Measurements from ENCODE around the gene SLC49A3. TPM values are rescaled to one million over a fixed set of nuclear protein-coding genes. Genes with fewer than 3 reads are reported as not detected.

SLC49A3 gene
- total and polyA plus RNA-seq, 2 experiments from 2014 or later, result 1.3 to 3.7 TPM

- Histone ChIP-seq H3K36me3 (ENCODE audit: insufficient read depth) (0 out of 2 replicates have a peak, but pooled peaks cover 3% of the 10 kb centered on the region), H3K27ac (ENCODE audit: low read depth) (no peak overlapping the region), H3K4me2 (no peak overlapping the region), H3F3A (replicated peaks; ENCODE audit: low read depth) (no peaks in the 10 kb centered on the region), H2AFZ (no peak overlapping the region), H3K4me1 (ENCODE audit: insufficient read depth) (no peaks in the 10 kb centered on the region), H3K9me2 (ENCODE audit: insufficient read depth) (no peaks in the 10 kb centered on the region), H3K4me3 (no peak overlapping the region), H3K27me3 (ENCODE audit: insufficient read depth) (no peaks in the 10 kb centered on the region), H3K79me2 (replicated peaks; ENCODE audit: insufficient read depth) (peaks cover 67% of the 10 kb centered on the region), H4K20me1 (replicated peaks; ENCODE audit: insufficient read depth) (peaks cover 33% of the 10 kb centered on the region)
- no peaks in the 10 kb centered on the region for H3K9me3 Mint-ChIP-seq
- H3K27me3 Mint-ChIP-seq (ENCODE audit: insufficient read depth, low read depth, poor library complexity), result peaks cover 4% of the 10 kb centered on the region
- no peak overlapping the region for H3K4me3 Mint-ChIP-seq
- no peak for DNase-seq (ENCODE audit: low spot score)
- ATAC-seq, result peak; percentile 48
- H3K27ac Mint-ChIP-seq, result no peak overlapping the region
- H3K4me1 Mint-ChIP-seq, result peaks cover 4% of the 10 kb centered on the region; the same call in 2 of the 3 replicates
- H3K36me3 Mint-ChIP-seq (ENCODE audit: low read depth), result peaks cover 35% of the 10 kb centered on the region
- TF ChIP-seq NANOG (IDR thresholded peaks at IDR 0.05; ENCODE audit: borderline replicate concordance), result no peak
- no peak for TF ChIP-seq POLR2AphosphoS5 (IDR thresholded peaks at IDR 0.05; ENCODE audit: low read depth)
- TF ChIP-seq JUNB (IDR thresholded peaks at IDR 0.05; ENCODE audit: unreplicated experiment), result no peak
- TF ChIP-seq, protein P1, sequence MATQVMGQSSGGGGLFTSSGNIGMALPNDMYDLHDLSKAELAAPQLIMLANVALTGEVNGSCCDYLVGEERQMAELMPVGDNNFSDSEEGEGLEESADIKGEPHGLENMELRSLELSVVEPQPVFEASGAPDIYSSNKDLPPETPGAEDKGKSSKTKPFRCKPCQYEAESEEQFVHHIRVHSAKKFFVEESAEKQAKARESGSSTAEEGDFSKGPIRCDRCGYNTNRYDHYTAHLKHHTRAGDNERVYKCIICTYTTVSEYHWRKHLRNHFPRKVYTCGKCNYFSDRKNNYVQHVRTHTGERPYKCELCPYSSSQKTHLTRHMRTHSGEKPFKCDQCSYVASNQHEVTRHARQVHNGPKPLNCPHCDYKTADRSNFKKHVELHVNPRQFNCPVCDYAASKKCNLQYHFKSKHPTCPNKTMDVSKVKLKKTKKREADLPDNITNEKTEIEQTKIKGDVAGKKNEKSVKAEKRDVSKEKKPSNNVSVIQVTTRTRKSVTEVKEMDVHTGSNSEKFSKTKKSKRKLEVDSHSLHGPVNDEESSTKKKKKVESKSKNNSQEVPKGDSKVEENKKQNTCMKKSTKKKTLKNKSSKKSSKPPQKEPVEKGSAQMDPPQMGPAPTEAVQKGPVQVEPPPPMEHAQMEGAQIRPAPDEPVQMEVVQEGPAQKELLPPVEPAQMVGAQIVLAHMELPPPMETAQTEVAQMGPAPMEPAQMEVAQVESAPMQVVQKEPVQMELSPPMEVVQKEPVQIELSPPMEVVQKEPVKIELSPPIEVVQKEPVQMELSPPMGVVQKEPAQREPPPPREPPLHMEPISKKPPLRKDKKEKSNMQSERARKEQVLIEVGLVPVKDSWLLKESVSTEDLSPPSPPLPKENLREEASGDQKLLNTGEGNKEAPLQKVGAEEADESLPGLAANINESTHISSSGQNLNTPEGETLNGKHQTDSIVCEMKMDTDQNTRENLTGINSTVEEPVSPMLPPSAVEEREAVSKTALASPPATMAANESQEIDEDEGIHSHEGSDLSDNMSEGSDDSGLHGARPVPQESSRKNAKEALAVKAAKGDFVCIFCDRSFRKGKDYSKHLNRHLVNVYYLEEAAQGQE (IDR thresholded peaks at IDR 0.05; ENCODE audit: unreplicated experiment), result no peak
- no peak for TF ChIP-seq EZH2 (IDR thresholded peaks at IDR 0.05; ENCODE audit: low read depth, unreplicated experiment)
- TF ChIP-seq, protein P2, sequence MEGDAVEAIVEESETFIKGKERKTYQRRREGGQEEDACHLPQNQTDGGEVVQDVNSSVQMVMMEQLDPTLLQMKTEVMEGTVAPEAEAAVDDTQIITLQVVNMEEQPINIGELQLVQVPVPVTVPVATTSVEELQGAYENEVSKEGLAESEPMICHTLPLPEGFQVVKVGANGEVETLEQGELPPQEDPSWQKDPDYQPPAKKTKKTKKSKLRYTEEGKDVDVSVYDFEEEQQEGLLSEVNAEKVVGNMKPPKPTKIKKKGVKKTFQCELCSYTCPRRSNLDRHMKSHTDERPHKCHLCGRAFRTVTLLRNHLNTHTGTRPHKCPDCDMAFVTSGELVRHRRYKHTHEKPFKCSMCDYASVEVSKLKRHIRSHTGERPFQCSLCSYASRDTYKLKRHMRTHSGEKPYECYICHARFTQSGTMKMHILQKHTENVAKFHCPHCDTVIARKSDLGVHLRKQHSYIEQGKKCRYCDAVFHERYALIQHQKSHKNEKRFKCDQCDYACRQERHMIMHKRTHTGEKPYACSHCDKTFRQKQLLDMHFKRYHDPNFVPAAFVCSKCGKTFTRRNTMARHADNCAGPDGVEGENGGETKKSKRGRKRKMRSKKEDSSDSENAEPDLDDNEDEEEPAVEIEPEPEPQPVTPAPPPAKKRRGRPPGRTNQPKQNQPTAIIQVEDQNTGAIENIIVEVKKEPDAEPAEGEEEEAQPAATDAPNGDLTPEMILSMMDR (conservative IDR thresholded peaks at IDR 0.05; ENCODE audit: low read depth in 2 of 2), result no peak
- TF ChIP-seq EZH2phosphoT487 (IDR thresholded peaks at IDR 0.05; ENCODE audit: unreplicated experiment), result no peak
- no peak for TF ChIP-seq ZNF114 (CRISPR knock-in tag; IDR thresholded peaks at IDR 0.05)
- no peak for TF ChIP-seq ZNF331 (CRISPR knock-in tag; IDR thresholded peaks at IDR 0.05; ENCODE audit: low read depth)
- TF ChIP-seq CREB1 (CRISPR knock-in tag; IDR thresholded peaks at IDR 0.05; ENCODE audit: low read depth), result no peak
- TF ChIP-seq STAT1 (IDR thresholded peaks at IDR 0.05; ENCODE audit: unreplicated experiment), result no peak
- TF ChIP-seq ETS1 (IDR thresholded peaks at IDR 0.05), result no peak
- TF ChIP-seq ZNF462 (CRISPR knock-in tag; IDR thresholded peaks at IDR 0.05), result no peak
Observed at GRCh38 chr4:710916-711315, 22.0 kb upstream of the SLC49A3 start.
